Adipose tissue (tissue), 3 donors: ENCODE data around the gene CDK4. TPM values are rescaled to one million over a fixed set of nuclear protein-coding genes. Genes with fewer than 3 reads are reported as not detected.
"Not testable (repeated sequence)": the region's sequence is repeated elsewhere in the genome, so short reads cannot be mapped to it uniquely, and the experiment has no call there.

ENCODE experiments used
- H3K27ac ChIP-seq: one replicate; pipeline ENCODE4 v1.5.1; 2013; ENCODE audit warnings: low read depth, low read length
- WGBS, 3 donors: extraction: QIAGEN DNeasy Blood & Tissue Kit; methylation state at CpG; one replicate each; pipeline ENCODE4 v1.1.7; 2013; 5-methylcytosine and 5-hydroxymethylcytosine counted together
- polyA plus RNA-seq, 3 donors: library from polyadenylated mRNA; stranded (reverse); fragments of 200-250 nt; gene quantifications; one replicate each; pipeline ENCODE4 v1.2.3, GENCODE V29; 2013
- donor health status: healthy with polysubstance abuse.
- donor health status: Bipolar disorder and iron deficiency.
- donor health status: healthy.

Gene CDK4
- polyA plus RNA-seq, 3 donors = 50.9 to 96.4 (median 73.9) TPM

GRCh38 chr12:57720606-57721595 lies 31.2 kb downstream of the CDK4 start:
- H3K27ac ChIP-seq = no peak overlapping the region

GRCh38 chr12:57719777-57720605 lies 32.1 kb downstream of the CDK4 start:
- 85 to 93% (median 92%) methylated on average over 18 to 20 of the region's 20 CpGs for WGBS, 3 donors
- no peak overlapping the region for H3K27ac ChIP-seq

More at GRCh38 chr12:57720606-57721595, 31.2 kb downstream of the CDK4 start:
- 82 to 90% (median 86%) methylated on average over 11 of the region's 11 CpGs for WGBS, 3 donors

GRCh38 chr12:57718641-57719528 lies 33.2 kb downstream of the CDK4 start:
- no peak overlapping the region for H3K27ac ChIP-seq
- 96 to 97% (median 97%) methylated on average over 15 of the region's 15 CpGs for WGBS, 3 donors

- H3K27ac ChIP-seq = no peak overlapping the region
- 96 to 97% (median 96%) methylated on average over 22 of the region's 22 CpGs for WGBS, 3 donors
Observed at GRCh38 chr12:57717846-57718640, 34.1 kb downstream of the CDK4 start.

GRCh38 chr12:57717131-57717530 lies 35.0 kb downstream of the CDK4 start:
- no peak overlapping the region for H3K27ac ChIP-seq
- 98 to 100% (median 98%) methylated on average over 5 of the region's 5 CpGs for WGBS, 3 donors

GRCh38 chr12:57716305-57716704 lies 35.8 kb downstream of the CDK4 start:
- 89 to 97% (median 95%) methylated on average over 4 of the region's 4 CpGs for WGBS, 3 donors
- H3K27ac ChIP-seq = no peak overlapping the region

- WGBS, 3 donors = 93 to 96% (median 94%) methylated on average over 12 of the region's 12 CpGs
- no peak overlapping the region for H3K27ac ChIP-seq
Observed at GRCh38 chr12:57715786-57716185, 36.3 kb downstream of the CDK4 start.

DNA sequence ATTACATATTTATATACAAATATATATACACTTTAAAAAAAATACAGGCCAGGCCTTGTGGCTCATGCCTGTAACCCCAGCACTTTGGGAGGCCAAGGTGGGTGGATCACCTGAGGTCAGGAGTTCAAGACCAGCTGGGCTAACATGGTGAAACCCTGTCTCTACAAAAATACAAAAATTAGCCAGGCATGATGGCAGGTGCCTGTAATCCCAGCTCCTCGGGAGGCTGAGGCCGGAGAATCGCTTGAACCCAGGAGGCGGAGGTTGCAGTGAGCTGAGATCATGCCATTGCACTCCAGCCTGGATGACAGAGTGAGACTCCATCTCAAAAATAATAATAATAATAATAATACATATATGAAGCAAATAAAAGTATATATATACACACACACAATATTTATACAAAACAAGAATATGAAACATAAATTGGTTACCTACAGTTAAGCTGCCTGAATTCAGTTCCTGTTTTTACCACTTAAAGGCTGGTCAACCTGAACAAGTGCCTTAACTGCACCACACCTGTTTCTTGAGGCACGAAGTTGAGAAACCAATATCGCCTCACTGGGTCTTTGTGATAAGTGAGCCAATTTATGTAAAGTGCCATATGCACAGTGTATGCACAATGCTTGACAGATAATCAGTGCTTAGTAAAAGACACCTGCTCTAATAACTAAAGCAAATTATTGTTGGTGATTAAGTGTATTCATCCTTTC lies 36.9 kb downstream of the CDK4 start:
- WGBS, 3 donors = 95 to 98% (median 96%) methylated on average over 6 of the region's 6 CpGs
- not testable (repeated sequence) for H3K27ac ChIP-seq

DNA sequence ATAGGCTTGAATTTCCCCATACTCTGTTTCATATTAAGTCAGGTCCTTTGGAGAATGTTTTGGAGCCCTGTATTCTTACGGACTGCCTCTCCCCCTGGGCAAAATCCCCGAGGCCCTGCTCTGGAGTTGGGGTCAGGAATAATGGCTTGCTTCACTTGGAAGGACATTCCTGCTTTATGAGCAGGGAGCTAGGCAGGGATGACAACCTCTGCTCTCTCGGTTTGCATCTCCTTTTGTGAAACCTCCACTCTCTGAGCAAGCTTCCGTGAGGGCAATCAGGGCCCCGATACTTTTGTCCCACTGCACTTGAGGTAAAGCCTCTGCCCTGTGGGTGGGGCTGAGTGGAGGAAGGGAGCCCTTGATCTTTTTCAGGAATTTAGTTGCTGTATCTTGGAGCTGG lies 38.9 kb downstream of the CDK4 start:
- H3K27ac ChIP-seq = no peak overlapping the region
- WGBS, 3 donors = 91 to 93% (median 91%) methylated on average over 5 of the region's 5 CpGs

GRCh38 chr12:57712701-57713100 lies 39.4 kb downstream of the CDK4 start:
- no peak overlapping the region for H3K27ac ChIP-seq
- WGBS, 3 donors = 92 to 97% (median 93%) methylated on average over 3 of the region's 3 CpGs

DNA sequence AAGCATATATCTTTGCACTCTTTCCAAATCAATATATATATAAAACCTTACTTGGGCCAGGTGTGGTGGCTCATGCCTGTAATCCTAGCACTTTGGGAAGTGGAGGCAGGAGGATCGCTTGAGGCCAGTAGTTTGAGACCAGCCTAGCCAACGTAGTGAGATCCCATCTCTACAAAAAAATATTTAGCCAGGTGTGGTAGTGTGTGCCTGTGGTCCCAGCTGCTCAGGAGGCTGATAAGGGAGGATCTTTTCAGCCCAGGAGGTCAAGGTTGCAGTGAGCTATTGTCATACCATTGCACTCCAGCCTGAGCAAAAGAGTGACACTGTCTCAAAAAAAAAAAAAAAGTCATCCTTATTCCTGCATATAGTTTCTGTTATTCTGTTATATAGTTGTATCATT lies 43.8 kb downstream of the CDK4 start:
- WGBS, 3 donors = 77 to 94% (median 94%) methylated on average over 2 of the region's 2 CpGs
- no peak overlapping the region for H3K27ac ChIP-seq

- WGBS, 3 donors = 96 to 98% (median 96%) methylated on average over 3 of the region's 3 CpGs
- H3K27ac ChIP-seq = no peak overlapping the region
Observed at GRCh38 chr12:57707250-57707649, 44.9 kb downstream of the CDK4 start.

- 98 to 99% (median 98%) methylated on average over 2 of the region's 2 CpGs for WGBS, 3 donors
- no peak overlapping the region for H3K27ac ChIP-seq
Observed at GRCh38 chr12:57700317-57700716, 51.8 kb downstream of the CDK4 start.

GRCh38 chr12:57698414-57698813 lies 53.7 kb downstream of the CDK4 start:
- H3K27ac ChIP-seq = no peak overlapping the region
- 91 to 95% (median 91%) methylated on average over 3 of the region's 3 CpGs for WGBS, 3 donors
